ENCODE results near the gene SHISA5.
A peak's percentile ranks its signal among the peaks of the same experiment; 100 is the strongest.

SHISA5 gene

GRCh38 chr3:48422681-48423080, 81.3 kb downstream of the SHISA5 start:
- Histone ChIP-seq H3K79me2 (ENCODE audit: low read length) (peaks cover 18% of the 10 kb centered on the region), H3K9me3 (ENCODE audit: insufficient read depth, low read length) (no peaks in the 10 kb centered on the region), H3K9ac (ENCODE audit: low read length) (no peak overlapping the region), H3K4me1 (ENCODE audit: low read length) (peaks cover 13% of the 10 kb centered on the region; the same call in 1 of the 2 replicates), H3K4me2 (ENCODE audit: low read length) (no peak overlapping the region), H4K20me1 (ENCODE audit: insufficient read depth, low read length) (peaks cover 4% of the 10 kb centered on the region; the same call in 1 of the 2 replicates), H2AFZ (ENCODE audit: low read depth, low read length) (no peak overlapping the region), H3K27ac (ENCODE audit: low read length) (no peak overlapping the region), H3K4me3 (ENCODE audit: low read length) (no peak overlapping the region), H3K27me3 (ENCODE audit: low read depth, low read length) (no peaks in the 10 kb centered on the region), H3K36me3 (replicated peaks; ENCODE audit: low read depth, low read length) (peaks cover 4% of the 10 kb centered on the region)
- TF ChIP-seq EZH2phosphoT487 (IDR thresholded peaks at IDR 0.05; ENCODE audit: low read depth) = no peak
- TF ChIP-seq, protein P1, sequence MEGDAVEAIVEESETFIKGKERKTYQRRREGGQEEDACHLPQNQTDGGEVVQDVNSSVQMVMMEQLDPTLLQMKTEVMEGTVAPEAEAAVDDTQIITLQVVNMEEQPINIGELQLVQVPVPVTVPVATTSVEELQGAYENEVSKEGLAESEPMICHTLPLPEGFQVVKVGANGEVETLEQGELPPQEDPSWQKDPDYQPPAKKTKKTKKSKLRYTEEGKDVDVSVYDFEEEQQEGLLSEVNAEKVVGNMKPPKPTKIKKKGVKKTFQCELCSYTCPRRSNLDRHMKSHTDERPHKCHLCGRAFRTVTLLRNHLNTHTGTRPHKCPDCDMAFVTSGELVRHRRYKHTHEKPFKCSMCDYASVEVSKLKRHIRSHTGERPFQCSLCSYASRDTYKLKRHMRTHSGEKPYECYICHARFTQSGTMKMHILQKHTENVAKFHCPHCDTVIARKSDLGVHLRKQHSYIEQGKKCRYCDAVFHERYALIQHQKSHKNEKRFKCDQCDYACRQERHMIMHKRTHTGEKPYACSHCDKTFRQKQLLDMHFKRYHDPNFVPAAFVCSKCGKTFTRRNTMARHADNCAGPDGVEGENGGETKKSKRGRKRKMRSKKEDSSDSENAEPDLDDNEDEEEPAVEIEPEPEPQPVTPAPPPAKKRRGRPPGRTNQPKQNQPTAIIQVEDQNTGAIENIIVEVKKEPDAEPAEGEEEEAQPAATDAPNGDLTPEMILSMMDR (IDR thresholded peaks at IDR 0.05; ENCODE audit: low read depth, low read length) = no peak

DNA sequence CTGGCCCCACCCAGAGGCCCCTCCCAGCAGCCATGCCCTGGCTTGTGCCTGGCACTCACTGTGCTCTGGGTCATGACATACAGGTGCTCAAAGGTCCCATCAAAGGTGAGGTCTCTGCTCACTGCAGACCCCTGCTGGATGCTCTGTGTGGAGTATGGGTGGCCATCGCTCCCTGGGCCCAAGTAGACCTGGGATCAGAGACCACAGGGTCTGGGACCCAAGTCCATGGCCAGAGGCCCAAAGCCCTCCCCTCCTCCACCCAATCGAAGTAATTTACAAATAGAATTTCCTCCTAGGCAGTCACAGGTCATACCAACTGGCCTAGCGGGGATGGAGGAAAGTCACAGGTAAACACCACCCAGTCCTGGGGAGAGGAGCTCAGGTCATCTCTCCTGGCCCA, 81.7 kb downstream of the SHISA5 start:
- Histone ChIP-seq H3K36me3 (replicated peaks; ENCODE audit: low read depth, low read length) (peaks cover 4% of the 10 kb centered on the region), H3K4me2 (ENCODE audit: low read length) (no peak overlapping the region), H3K4me1 (ENCODE audit: low read length) (peaks cover 9% of the 10 kb centered on the region; the same call in 1 of the 2 replicates), H3K79me2 (ENCODE audit: low read length) (peaks cover 14% of the 10 kb centered on the region), H4K20me1 (ENCODE audit: insufficient read depth, low read length) (peaks cover 4% of the 10 kb centered on the region; the same call in 1 of the 2 replicates), H2AFZ (ENCODE audit: low read depth, low read length) (no peak overlapping the region), H3K27ac (ENCODE audit: low read length) (no peak overlapping the region), H3K9me3 (ENCODE audit: insufficient read depth, low read length) (no peaks in the 10 kb centered on the region), H3K4me3 (ENCODE audit: low read length) (no peak overlapping the region), H3K9ac (ENCODE audit: low read length) (no peak overlapping the region), H3K27me3 (ENCODE audit: low read depth, low read length) (no peaks in the 10 kb centered on the region)
- TF ChIP-seq, protein P1 (IDR thresholded peaks at IDR 0.05; ENCODE audit: low read depth, low read length) = peak; percentile 39
- no peak for TF ChIP-seq EZH2phosphoT487 (IDR thresholded peaks at IDR 0.05; ENCODE audit: low read depth)

- Histone ChIP-seq H3K36me3 (replicated peaks; ENCODE audit: low read depth, low read length) (peaks cover 4% of the 10 kb centered on the region), H4K20me1 (ENCODE audit: insufficient read depth, low read length) (no peaks in the 10 kb centered on the region; the same call in 1 of the 2 replicates), H3K27ac (ENCODE audit: low read length) (no peak overlapping the region), H3K4me2 (ENCODE audit: low read length) (no peak overlapping the region), H3K79me2 (ENCODE audit: low read length) (no peaks in the 10 kb centered on the region), H3K4me3 (ENCODE audit: low read length) (no peak overlapping the region), H2AFZ (ENCODE audit: low read depth, low read length) (no peak overlapping the region), H3K9me3 (ENCODE audit: insufficient read depth, low read length) (no peaks in the 10 kb centered on the region), H3K4me1 (ENCODE audit: low read length) (peaks cover 4% of the 10 kb centered on the region; the same call in 1 of the 2 replicates), H3K9ac (ENCODE audit: low read length) (no peak overlapping the region), H3K27me3 (ENCODE audit: low read depth, low read length) (no peaks in the 10 kb centered on the region)
- no peak for TF ChIP-seq EZH2phosphoT487 (IDR thresholded peaks at IDR 0.05; ENCODE audit: low read depth)
- TF ChIP-seq, protein P1 (IDR thresholded peaks at IDR 0.05; ENCODE audit: low read depth, low read length) = no peak
Measured at GRCh38 chr3:48420561-48420960, 83.4 kb downstream of the SHISA5 start.

DNA sequence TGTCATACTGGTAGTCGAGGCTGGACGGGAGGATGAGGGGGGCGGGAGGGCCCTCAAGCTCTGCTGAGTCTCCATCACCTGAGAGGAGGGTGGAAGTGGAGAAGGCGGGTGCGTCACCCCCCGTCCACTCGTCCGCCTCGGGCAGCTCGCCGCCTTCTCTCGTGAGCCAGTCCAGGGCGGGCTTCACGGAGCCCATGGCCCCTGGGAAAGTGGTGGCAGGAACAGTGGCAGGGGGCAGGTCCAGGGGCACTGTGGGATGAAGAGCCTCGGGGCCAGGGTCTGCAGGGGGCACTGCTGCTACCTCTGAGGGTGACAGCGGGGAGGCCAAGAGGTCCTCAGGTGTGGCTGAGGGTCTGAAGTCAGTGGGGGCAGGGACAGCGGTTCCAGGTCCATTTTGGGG, 84.4 kb downstream of the SHISA5 start:
- peaks cover 4% of the 10 kb centered on the region for H3K36me3 ChIP-seq (replicated peaks; ENCODE audit: low read depth, low read length)

More for the DNA sequence above, 84.4 kb downstream of the SHISA5 start:
- Histone ChIP-seq H3K27ac (ENCODE audit: low read length) (no peak overlapping the region), H3K4me3 (ENCODE audit: low read length) (no peak overlapping the region), H2AFZ (ENCODE audit: low read depth, low read length) (no peak overlapping the region), H3K4me2 (ENCODE audit: low read length) (no peak overlapping the region), H3K27me3 (ENCODE audit: low read depth, low read length) (no peaks in the 10 kb centered on the region), H3K9ac (ENCODE audit: low read length) (no peak overlapping the region), H3K9me3 (ENCODE audit: insufficient read depth, low read length) (no peaks in the 10 kb centered on the region), H4K20me1 (ENCODE audit: insufficient read depth, low read length) (no peaks in the 10 kb centered on the region; the same call in 1 of the 2 replicates), H3K79me2 (ENCODE audit: low read length) (no peaks in the 10 kb centered on the region), H3K4me1 (ENCODE audit: low read length) (peaks cover 4% of the 10 kb centered on the region; the same call in 1 of the 2 replicates)
- no peak for TF ChIP-seq EZH2phosphoT487 (IDR thresholded peaks at IDR 0.05; ENCODE audit: low read depth)
- TF ChIP-seq, protein P1 (IDR thresholded peaks at IDR 0.05; ENCODE audit: low read depth, low read length) = no peak
